ENCODE results near the gene FAM110C. TPM values are rescaled to one million over a fixed set of nuclear protein-coding genes. Genes with fewer than 3 reads are reported as not detected.

Gene FAM110C, protein sequence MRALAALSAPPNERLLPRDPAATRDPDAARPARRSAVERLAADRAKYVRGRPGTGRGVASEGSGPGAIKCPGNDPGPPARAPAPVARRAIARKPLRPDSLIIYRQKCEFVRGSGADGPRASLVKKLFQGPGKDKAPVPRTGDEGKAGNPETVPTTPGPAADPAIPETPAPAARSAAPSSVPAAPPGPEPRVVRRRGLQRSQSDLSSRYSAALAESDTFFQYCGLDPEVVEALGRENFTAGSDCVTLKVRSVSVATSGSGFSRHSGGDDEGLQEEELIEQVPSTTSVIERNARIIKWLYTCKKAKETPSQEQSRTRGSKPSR
- 10 to 100 TPM; 10.0 to 23.8 (median 13.0) TPM for total RNA-seq

DNA sequence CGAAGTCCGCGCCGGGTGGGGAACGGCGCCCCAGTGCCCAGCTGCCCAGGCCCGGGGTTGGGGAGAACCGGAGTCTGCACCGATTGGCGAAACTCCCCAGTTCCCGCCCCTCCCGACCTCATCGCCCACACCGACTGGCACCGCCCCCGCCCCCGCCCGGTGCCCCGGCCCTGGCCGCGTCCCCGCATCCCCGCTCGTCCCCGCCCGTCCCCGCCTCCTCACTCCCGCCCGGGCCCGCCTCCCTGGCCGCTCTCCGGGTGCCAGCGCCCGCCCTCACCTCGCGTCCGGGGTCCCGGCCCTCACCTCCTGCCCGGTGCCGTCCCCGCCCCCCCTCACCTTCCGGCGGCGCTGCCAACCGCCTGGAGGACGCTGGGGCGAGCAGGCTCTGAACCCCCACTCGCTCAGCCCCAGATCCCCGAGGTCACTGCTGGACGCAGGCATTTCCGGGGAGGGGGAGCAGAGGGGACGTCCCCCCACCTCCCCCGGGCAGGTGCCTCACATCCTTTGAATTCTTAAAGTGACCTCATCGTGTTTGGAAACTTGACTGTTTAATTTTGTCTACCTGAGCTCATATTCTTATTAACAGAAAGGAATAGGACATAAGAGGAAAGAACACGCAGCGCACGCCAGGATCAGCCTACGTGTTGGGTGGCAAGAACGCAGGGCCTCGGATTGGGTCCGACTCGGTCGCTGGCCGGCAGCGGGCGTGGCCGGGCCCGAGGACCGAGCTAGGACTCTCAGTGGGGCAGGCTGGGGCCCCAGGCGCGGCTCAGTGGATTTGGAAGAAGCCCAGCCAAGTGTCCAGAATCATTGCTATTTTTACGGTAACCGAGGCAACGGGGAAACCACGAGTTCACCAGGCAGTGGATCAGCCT lies at the start of gene FAM110C:
Gene FAM110C (minus strand): TSS at position 35 of the 875 bp plus-strand sequence. CDS start 120 bp downstream, outside the sequence.
- peak; percentile 93 to 95 for DNase-seq
- Histone ChIP-seq H3K4me1 (peaks cover 5 to 21% of the 10 kb centered on the region in 2 donors), H3K36me3 (no peaks in the 10 kb centered on the region), H3K27me3 (no peaks in the 10 kb centered on the region), H3K4me3 (replicated peaks in 1 of 3) (peak within 1 kb of the TSS; percentile 41 to 63 (median 52)), H3K9me3 (no peaks in the 10 kb centered on the region), H3K27ac (peak within 1 kb of the TSS; percentile 82 to 94 (median 94))
- WGBS, 2 donors: 2 to 5% methylated on average over 13 to 26 of the region's 75 CpGs
- TF ChIP-seq, protein P1, sequence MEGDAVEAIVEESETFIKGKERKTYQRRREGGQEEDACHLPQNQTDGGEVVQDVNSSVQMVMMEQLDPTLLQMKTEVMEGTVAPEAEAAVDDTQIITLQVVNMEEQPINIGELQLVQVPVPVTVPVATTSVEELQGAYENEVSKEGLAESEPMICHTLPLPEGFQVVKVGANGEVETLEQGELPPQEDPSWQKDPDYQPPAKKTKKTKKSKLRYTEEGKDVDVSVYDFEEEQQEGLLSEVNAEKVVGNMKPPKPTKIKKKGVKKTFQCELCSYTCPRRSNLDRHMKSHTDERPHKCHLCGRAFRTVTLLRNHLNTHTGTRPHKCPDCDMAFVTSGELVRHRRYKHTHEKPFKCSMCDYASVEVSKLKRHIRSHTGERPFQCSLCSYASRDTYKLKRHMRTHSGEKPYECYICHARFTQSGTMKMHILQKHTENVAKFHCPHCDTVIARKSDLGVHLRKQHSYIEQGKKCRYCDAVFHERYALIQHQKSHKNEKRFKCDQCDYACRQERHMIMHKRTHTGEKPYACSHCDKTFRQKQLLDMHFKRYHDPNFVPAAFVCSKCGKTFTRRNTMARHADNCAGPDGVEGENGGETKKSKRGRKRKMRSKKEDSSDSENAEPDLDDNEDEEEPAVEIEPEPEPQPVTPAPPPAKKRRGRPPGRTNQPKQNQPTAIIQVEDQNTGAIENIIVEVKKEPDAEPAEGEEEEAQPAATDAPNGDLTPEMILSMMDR (IDR thresholded peaks at IDR 0.05): no peak
- TF ChIP-seq POLR2A (IDR thresholded peaks at IDR 0.05): peak in 1 of 2 donors; percentile 65
- intact Hi-C loops (cut with DNase I): no loop called here

DNA sequence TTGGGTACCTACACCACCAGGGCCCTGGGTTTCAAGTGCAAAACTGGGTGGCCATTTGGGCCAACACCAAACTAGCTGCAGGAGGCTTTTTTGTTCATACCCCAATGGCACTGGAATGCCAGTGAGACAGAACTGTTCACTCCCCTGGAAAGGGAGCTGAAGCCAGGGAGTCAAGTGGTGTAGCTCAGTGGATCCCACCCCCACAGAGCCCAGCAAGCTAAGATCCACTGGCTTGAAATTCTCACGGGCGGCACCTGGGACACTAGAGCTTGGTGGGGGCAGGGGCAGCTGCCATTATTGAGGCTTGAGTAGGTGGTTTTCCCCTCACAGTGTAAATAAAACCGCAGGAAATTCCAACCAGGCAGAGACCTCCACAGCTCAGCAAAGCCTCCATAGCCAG lies 46.0 kb upstream of the FAM110C start:
- 33 to 44% methylated on average over 3 of the region's 3 CpGs for WGBS, 2 donors
- Histone ChIP-seq H3K36me3 (no peaks in the 10 kb centered on the region), H3K27me3 (no peaks in the 10 kb centered on the region), H3K4me1 (peaks cover 0 to 7% of the 10 kb centered on the region in 2 donors), H3K27ac (no peak overlapping the region), H3K4me3 (replicated peaks in 1 of 3) (no peak overlapping the region), H3K9me3 (no peaks in the 10 kb centered on the region)
- TF ChIP-seq POLR2A (IDR thresholded peaks at IDR 0.05): no peak
- TF ChIP-seq, protein P1 (IDR thresholded peaks at IDR 0.05): no peak
- peak; percentile 61 for DNase-seq
- intact Hi-C loops (cut with DNase I): no loop called here

DNA sequence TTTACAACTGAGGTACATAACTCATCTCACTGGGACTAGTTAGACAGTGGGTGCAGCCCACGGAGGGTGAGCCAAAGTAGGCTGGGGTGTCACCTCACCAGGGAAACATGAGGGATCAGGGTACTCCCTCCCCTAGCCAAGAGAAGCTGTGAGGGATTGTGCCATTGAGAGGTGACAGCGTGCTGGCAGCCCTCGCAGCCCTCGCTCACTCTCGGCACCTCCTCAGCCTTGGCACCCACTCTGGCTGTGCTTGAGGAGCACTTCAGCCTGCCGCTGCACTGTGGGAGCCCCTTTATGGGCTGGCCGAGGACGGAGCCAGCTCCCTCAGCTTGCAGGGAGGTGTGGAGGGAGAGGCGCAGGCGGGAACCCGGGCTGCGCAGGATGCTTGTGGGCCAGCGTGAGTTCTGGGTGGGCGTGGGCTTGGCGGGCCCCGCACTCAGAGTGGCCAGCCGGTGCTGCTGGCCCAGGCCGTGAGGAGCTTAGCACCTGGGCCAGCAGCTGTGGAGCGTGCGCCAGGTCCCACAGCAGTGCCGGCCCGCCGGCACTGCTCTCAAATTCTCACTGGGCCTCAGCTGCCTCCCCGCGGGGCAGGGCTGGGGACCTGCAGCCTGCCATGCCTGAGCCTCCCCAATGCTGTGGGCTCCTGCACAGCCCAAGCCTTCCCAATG lies 44.5 kb upstream of the FAM110C start:
- Histone ChIP-seq H3K36me3 (no peaks in the 10 kb centered on the region), H3K4me3 (replicated peaks in 1 of 3) (no peak overlapping the region), H3K27ac (no peak overlapping the region), H3K27me3 (no peaks in the 10 kb centered on the region), H3K9me3 (no peaks in the 10 kb centered on the region), H3K4me1 (peaks cover 0 to 7% of the 10 kb centered on the region in 2 donors)
- DNase-seq: peak; percentile 19 to 43
- 72 to 93% methylated on average over 5 to 9 of the region's 25 CpGs for WGBS, 2 donors
- intact Hi-C loops (cut with DNase I): no loop called here
- no peak for TF ChIP-seq POLR2A (IDR thresholded peaks at IDR 0.05)

DNA sequence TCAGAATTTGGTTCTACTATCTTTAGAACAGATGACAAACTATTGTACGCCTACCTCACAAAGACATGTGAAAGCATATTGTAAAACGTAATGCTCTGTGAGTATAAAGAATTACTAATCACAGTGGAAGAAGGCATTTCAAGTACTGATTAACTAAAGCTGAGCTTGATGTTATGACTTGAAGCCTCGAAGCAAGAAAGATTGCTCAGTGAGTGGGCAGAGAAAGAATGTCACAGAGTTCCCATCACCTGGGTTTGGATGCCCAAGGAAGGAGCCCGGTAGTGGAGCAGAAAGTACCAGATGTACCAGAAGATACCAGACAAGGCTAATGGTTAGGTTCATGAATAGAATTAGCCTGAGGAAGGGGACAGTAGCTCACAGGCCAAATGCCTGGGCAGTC lies 39.5 kb upstream of the FAM110C start:
- Histone ChIP-seq H3K27ac (no peak overlapping the region), H3K36me3 (no peaks in the 10 kb centered on the region), H3K4me3 (replicated peaks in 1 of 3) (no peak overlapping the region), H3K27me3 (no peaks in the 10 kb centered on the region), H3K4me1 (no peaks in the 10 kb centered on the region), H3K9me3 (no peaks in the 10 kb centered on the region)
- no peak for DNase-seq
- intact Hi-C loops (cut with DNase I): no loop called here
- TF ChIP-seq, protein P1 (IDR thresholded peaks at IDR 0.05): no peak
- no peak for TF ChIP-seq POLR2A (IDR thresholded peaks at IDR 0.05)
- 81 to 83% methylated on average over 4 of the region's 4 CpGs for WGBS, 2 donors

DNA sequence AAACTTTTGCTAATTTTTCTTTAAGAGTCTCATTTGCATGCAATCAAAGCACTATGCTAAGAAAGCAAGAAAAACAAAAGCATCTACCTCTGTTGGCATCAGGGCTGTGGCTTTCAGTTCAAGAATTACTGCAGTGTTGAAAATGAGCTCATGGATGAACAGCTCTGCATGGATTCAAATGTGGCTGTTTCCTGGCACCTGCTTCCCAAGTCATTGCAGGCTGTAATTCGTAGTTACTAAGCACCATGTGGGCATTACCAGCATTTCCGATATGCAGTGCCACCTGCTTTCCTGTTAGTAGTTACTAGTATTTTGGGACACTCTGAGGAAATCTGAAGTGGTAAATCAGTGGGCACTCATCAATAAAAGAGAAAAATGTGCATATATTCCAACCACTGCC lies 37.8 kb upstream of the FAM110C start:
- WGBS, 2 donors: 62 to 69% methylated on average over 2 of the region's 2 CpGs
- TF ChIP-seq, protein P1 (IDR thresholded peaks at IDR 0.05): no peak
- no peak for TF ChIP-seq POLR2A (IDR thresholded peaks at IDR 0.05)
- no peak overlapping the region for H3K4me3 ChIP-seq (replicated peaks in 1 of 3)
- DNase-seq: no peak
- H3K4me1 ChIP-seq: no peaks in the 10 kb centered on the region
- H3K9me3 ChIP-seq: no peaks in the 10 kb centered on the region
- H3K36me3 ChIP-seq: no peaks in the 10 kb centered on the region
- H3K27me3 ChIP-seq: no peaks in the 10 kb centered on the region
- no peak overlapping the region for H3K27ac ChIP-seq
- intact Hi-C loops (cut with DNase I): no loop called here
